HG03432 (cell line): Measurements from ENCODE around the gene GPR183.

ENCODE experiments used
- ATAC-seq: cut with Tn5 transposase; IDR thresholded peaks from one replicate; pipeline ENCODE4 v1.9.1; 2021; ENCODE audit warnings: mild to moderate bottlenecking, moderate library complexity; ENCODE audit not compliant: unreplicated experiment

The GPR183 gene

GRCh38 chr13:99339736-99340397 lies 32.7 kb upstream of the GPR183 start:
- ATAC-seq, result no peak

GRCh38 chr13:99339230-99339721 lies 32.1 kb upstream of the GPR183 start:
- ATAC-seq, result no peak

GRCh38 chr13:99335603-99336002 lies 28.4 kb upstream of the GPR183 start:
- ATAC-seq, result peak; percentile 74

- no peak for ATAC-seq
Observed at GRCh38 chr13:99335087-99335486, 27.9 kb upstream of the GPR183 start.

- no peak for ATAC-seq
Observed at GRCh38 chr13:99334221-99334620, 27.0 kb upstream of the GPR183 start.

GRCh38 chr13:99332456-99332855 lies 25.3 kb upstream of the GPR183 start:
- peak; percentile 2 for ATAC-seq

GRCh38 chr13:99331881-99332293 lies 24.7 kb upstream of the GPR183 start:
- ATAC-seq, result peak; percentile 85

- ATAC-seq, result no peak
Observed at GRCh38 chr13:99330942-99331341, 23.7 kb upstream of the GPR183 start.

- ATAC-seq, result no peak
Observed at GRCh38 chr13:99329477-99329876, 22.3 kb upstream of the GPR183 start.

- ATAC-seq, result no peak
Observed at GRCh38 chr13:99327761-99328160, 20.6 kb upstream of the GPR183 start.

- no peak for ATAC-seq
Observed at GRCh38 chr13:99327126-99327525, 19.9 kb upstream of the GPR183 start.

GRCh38 chr13:99326012-99326411 lies 18.8 kb upstream of the GPR183 start:
- no peak for ATAC-seq

GRCh38 chr13:99323488-99323887 lies 16.3 kb upstream of the GPR183 start:
- ATAC-seq, result no peak

- ATAC-seq, result peak; percentile 92
Observed at GRCh38 chr13:99322297-99323103, 15.3 kb upstream of the GPR183 start.

GRCh38 chr13:99321709-99322108 lies 14.5 kb upstream of the GPR183 start:
- ATAC-seq, result no peak

GRCh38 chr13:99320693-99321481 lies 13.7 kb upstream of the GPR183 start:
- ATAC-seq, result no peak

- ATAC-seq, result no peak
Observed at GRCh38 chr13:99316657-99317256, 9.6 kb upstream of the GPR183 start.

- no peak for ATAC-seq
Observed at GRCh38 chr13:99316224-99316623, 9.0 kb upstream of the GPR183 start.

- no peak for ATAC-seq
Observed at GRCh38 chr13:99315186-99315585, 8.0 kb upstream of the GPR183 start.

- no peak for ATAC-seq
Observed at GRCh38 chr13:99314640-99315176, 7.5 kb upstream of the GPR183 start.

- no peak for ATAC-seq
Observed at GRCh38 chr13:99313941-99314340, 6.7 kb upstream of the GPR183 start.
